ENCODE results near the gene ALK. TPM values are rescaled to one million over a fixed set of nuclear protein-coding genes. Genes with fewer than 3 reads are reported as not detected.

Gene ALK
- total RNA-seq, 1 donor = under 0.01 TPM

DNA sequence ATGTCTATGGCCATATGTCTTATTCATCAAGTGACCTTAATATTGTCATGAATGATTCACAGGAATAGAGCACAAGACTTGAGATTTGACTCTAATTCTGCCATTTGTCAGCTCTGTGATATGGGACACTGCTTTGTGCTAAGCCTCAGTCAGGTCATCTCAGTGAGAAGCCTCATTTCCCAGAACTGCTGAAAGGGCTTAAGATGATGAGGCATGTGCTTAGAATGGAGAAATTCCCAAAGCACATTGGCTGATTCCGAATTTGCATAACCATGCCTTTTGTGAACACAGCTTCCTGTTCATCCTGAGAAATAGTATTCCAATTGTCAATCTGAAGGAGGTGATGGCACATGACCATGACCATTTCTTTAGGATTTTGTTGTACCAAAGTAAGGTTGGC is 218.1 kb downstream of the ALK start:
- Histone ChIP-seq H4K20me1 (ENCODE audit: insufficient read depth, low read length) (no peaks in the 10 kb centered on the region), H3K9me3 (ENCODE audit: low read depth, low read length) (no peaks in the 10 kb centered on the region), H3K27ac (ENCODE audit: low read depth, low read length) (no peak overlapping the region), H3K79me2 (ENCODE audit: insufficient read depth, low read length) (no peaks in the 10 kb centered on the region), H3K4me1 (ENCODE audit: insufficient read depth, low read length) (peaks cover 4% of the 10 kb centered on the region), H3K4me3 (ENCODE audit: insufficient read depth, low read length) (no peak overlapping the region), H3K36me3 (ENCODE audit: insufficient read depth, low read length) (no peaks in the 10 kb centered on the region), H3K4me2 (ENCODE audit: insufficient read depth, low read length) (no peak overlapping the region), H2AFZ (ENCODE audit: low read length) (no peak overlapping the region), H3K27me3 (ENCODE audit: insufficient read depth, low read length) (peaks cover 7% of the 10 kb centered on the region)
- no peak for TF ChIP-seq CTCF (IDR thresholded peaks at IDR 0.05; ENCODE audit: extremely low read depth, low read depth, low read length)
- no peak for DNase-seq (ENCODE audit: insufficient read length, low spot score, missing footprints)

DNA sequence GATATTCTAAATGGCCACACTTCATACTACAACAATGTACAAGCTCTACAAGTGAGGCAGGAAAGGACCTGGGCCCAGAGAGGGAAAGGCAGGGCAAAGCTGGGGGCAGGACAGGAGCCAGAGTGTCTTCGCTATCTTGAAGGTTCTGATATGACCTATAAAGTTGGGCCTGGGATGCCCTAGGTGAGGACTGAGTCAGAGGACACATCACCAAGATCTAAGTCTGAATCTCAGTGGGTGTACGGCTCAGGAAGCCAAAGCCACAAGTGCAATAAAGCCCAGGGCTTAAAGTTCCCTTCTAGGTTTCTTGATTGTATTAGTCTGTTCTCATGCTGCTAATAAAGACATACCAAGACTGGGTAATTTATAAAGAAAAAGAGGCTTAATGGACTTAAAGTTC is 219.1 kb downstream of the ALK start:
- H3K27ac ChIP-seq (ENCODE audit: low read depth, low read length) = no peak overlapping the region
- no peak overlapping the region for H3K4me2 ChIP-seq (ENCODE audit: insufficient read depth, low read length)
- DNase-seq (ENCODE audit: insufficient read length, low spot score, missing footprints) = no peak

GRCh38 chr2:29700560-29700959 is 220.8 kb downstream of the ALK start:
- no peak for DNase-seq (ENCODE audit: insufficient read length, low spot score, missing footprints)
- Histone ChIP-seq H4K20me1 (ENCODE audit: insufficient read depth, low read length) (no peaks in the 10 kb centered on the region), H3K79me2 (ENCODE audit: insufficient read depth, low read length) (no peaks in the 10 kb centered on the region), H3K4me1 (ENCODE audit: insufficient read depth, low read length) (peaks cover 4% of the 10 kb centered on the region), H3K27ac (ENCODE audit: low read depth, low read length) (no peak overlapping the region), H3K9me3 (ENCODE audit: low read depth, low read length) (no peaks in the 10 kb centered on the region), H2AFZ (ENCODE audit: low read length) (no peak overlapping the region), H3K4me3 (ENCODE audit: insufficient read depth, low read length) (no peak overlapping the region), H3K36me3 (ENCODE audit: insufficient read depth, low read length) (no peaks in the 10 kb centered on the region), H3K4me2 (ENCODE audit: insufficient read depth, low read length) (no peak overlapping the region), H3K27me3 (ENCODE audit: insufficient read depth, low read length) (no peaks in the 10 kb centered on the region)
- TF ChIP-seq CTCF (IDR thresholded peaks at IDR 0.05; ENCODE audit: extremely low read depth, low read depth, low read length) = no peak

More for the DNA sequence above, 219.1 kb downstream of the ALK start:
- H3K36me3 ChIP-seq (ENCODE audit: insufficient read depth, low read length) = no peaks in the 10 kb centered on the region
- H3K4me3 ChIP-seq (ENCODE audit: insufficient read depth, low read length) = no peak overlapping the region
- peaks cover 4% of the 10 kb centered on the region for H3K4me1 ChIP-seq (ENCODE audit: insufficient read depth, low read length)
- H2AFZ ChIP-seq (ENCODE audit: low read length) = no peak overlapping the region
- H3K27me3 ChIP-seq (ENCODE audit: insufficient read depth, low read length) = peaks cover 2% of the 10 kb centered on the region
- H4K20me1 ChIP-seq (ENCODE audit: insufficient read depth, low read length) = no peaks in the 10 kb centered on the region
- no peak for TF ChIP-seq CTCF (IDR thresholded peaks at IDR 0.05; ENCODE audit: extremely low read depth, low read depth, low read length)
- no peaks in the 10 kb centered on the region for H3K79me2 ChIP-seq (ENCODE audit: insufficient read depth, low read length)
- H3K9me3 ChIP-seq (ENCODE audit: low read depth, low read length) = no peaks in the 10 kb centered on the region

- H3K4me1 ChIP-seq (ENCODE audit: insufficient read depth, low read length) = peaks cover 4% of the 10 kb centered on the region
- H4K20me1 ChIP-seq (ENCODE audit: insufficient read depth, low read length) = no peaks in the 10 kb centered on the region
- H2AFZ ChIP-seq (ENCODE audit: low read length) = no peak overlapping the region
- no peaks in the 10 kb centered on the region for H3K36me3 ChIP-seq (ENCODE audit: insufficient read depth, low read length)
- no peak for TF ChIP-seq CTCF (IDR thresholded peaks at IDR 0.05; ENCODE audit: extremely low read depth, low read depth, low read length)
- no peak overlapping the region for H3K4me3 ChIP-seq (ENCODE audit: insufficient read depth, low read length)
- H3K27me3 ChIP-seq (ENCODE audit: insufficient read depth, low read length) = no peaks in the 10 kb centered on the region
- no peak overlapping the region for H3K4me2 ChIP-seq (ENCODE audit: insufficient read depth, low read length)
- DNase-seq (ENCODE audit: insufficient read length, low spot score, missing footprints) = no peak
- H3K27ac ChIP-seq (ENCODE audit: low read depth, low read length) = no peak overlapping the region
- H3K9me3 ChIP-seq (ENCODE audit: low read depth, low read length) = no peaks in the 10 kb centered on the region
- no peaks in the 10 kb centered on the region for H3K79me2 ChIP-seq (ENCODE audit: insufficient read depth, low read length)
These were observed 222.3 kb downstream of the ALK start for GRCh38 chr2:29699045-29699444.

Measured in osteoblast (primary cell).